Mesangial cell (primary cell): Measurements from ENCODE around the gene NACA. TPM values are rescaled to one million over a fixed set of nuclear protein-coding genes. Genes with fewer than 3 reads are reported as not detected.

Experiments
- total RNA-seq: library from RNA; depleted of rRNA; stranded (reverse); fragments of >200 nt; gene quantifications from 2 replicates; pipeline ENCODE4 v1.2.3, GENCODE V29; 2015

Gene NACA
- 842 and 845 TPM in 2 replicates for total RNA-seq

DNA sequence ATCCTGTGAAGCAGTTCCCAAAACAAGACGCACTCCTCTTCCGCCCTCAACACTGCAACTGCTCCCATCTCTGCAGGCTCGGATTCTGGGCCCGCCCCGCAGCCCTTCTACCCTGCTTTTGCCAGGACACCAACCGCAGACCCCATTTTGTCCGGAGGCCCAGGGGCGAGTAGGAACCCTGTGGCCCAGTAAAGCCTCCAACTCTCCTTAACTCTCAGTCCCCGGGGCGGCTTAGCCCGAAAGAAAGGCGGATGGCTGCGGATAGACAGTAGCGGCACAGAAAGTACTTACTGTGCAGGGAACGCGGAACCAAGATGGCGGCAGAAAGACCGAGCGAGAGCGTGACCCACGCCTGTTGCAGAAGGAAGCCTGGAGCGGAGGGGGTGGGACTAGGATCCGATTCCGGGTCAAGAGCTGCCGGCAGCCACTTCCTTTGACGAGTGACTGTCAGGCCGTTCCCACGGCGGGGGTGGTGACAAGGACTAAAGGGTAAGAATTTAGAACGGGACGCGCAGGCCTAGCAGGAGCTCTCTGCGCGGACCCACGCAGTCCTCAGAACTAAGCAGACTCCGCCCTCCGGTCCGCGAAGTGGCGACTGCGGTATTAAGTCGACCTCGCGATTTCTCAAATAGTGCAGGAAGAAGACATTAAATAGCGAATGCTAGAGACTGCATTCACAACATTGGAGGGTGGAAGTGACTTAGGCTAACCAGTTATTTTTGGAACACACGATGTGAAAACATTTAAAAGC, at the start of gene NACA:
TSS of gene NACA (minus strand) at position 328 of the 751 bp plus-strand sequence. CDS start 778 bp downstream, outside the sequence.

DNA sequence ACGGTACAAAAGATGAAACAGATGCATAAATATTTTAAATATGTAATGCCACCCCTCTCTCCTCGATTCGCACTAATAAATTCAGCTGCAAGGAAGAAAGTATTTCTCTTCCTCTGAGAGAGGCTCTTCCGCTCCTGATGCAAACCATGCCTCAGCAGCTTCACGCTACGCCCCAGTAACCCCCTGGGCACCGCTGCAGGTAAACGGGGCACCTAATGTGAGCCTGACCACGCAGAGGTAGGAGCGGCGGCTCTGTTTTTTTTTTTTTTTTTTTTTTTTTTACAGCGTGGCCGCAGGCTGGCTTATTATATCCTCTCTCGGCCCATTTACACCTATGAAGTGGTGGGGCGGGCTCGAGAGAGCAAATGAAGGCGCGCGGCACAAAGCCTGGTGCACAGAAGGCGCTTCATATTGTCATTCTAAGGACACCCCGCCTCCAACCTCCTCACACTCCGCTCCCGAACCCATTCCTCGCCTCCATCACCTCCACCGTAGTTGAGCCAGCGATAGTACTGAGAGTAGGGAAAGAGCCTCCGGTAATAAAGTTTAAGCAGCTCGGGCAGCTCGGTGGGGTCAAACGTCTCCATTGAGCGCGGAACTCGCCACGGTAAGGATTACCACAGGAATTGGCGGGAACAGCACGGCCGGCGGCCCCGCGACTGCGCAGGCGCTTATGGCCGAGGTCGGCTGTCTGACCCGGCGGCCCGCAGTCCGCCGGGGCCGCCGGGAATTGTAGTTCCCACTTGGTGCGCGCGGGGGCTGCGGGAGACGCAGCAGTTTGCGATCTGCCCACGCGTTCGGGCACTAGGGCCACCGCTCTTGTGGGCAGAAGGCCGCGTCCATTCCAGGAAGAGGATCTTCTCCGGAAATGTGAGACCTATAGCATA, 26.9 kb upstream of the NACA start, which contains the start of gene PRIM1:
TSS of gene PRIM1 (minus strand) at position 612 of the 887 bp plus-strand sequence. CDS start at position 587, 25 bp downstream.

DNA sequence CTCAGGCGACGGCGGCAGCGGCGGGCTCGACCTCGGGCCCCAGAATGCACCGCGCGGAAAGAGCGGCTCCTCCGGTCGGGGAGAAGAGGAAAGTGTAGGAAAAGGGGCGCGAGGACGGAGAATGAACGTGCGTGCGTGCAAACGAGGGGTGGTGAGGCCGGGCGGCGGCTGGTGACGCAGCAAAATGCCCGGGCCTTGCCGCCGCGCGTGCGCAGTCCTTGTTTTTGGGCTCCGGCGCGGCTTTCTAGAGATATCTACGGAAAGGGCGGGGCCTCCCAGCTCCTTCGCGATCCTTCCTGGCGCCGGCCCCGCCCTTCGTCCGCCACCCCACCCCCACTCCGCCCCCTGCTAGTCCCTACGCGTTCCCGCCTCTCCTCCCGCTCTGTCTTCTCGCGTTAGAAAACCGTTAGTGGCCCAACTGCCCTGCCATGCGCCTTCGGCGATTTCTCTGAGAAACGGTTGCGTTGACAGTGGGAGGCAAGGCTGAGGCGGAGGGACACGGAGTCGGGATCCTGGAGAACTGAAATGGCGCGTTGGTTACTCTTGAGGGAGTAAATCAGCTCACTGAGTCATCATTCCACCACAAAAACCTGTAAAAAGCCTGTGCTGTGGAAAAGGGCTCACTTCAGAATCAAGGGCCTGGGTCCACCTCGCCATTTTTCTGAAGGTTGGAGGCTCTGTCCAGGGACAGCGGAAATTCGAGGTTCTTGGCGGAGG, 36.8 kb downstream of the NACA start, which contains the start of gene PTGES3:
TSS of gene PTGES3 (minus strand) at position 156 of the 717 bp plus-strand sequence. CDS start 285 bp downstream, outside the sequence.

Other genes with a start within 250 kb of the NACA start
- 1.1 and 2.2 TPM in 2 replicates for gene GLS2, start 237.1 kb downstream of the NACA start, total RNA-seq
- gene RBMS2, start 203.5 kb downstream of the NACA start, total RNA-seq, result 29.7 and 39.7 TPM in 2 replicates
- gene BAZ2A, start 95.0 kb downstream of the NACA start, total RNA-seq, result 55.1 and 79.5 TPM in 2 replicates
- gene ATP5F1B, start 79.3 kb downstream of the NACA start, total RNA-seq, result 366 and 495 TPM in 2 replicates
- 48.4 and 121 TPM in 2 replicates for gene PTGES3, start 37.0 kb downstream of the NACA start, total RNA-seq
- gene PRIM1, start 27.0 kb upstream of the NACA start, total RNA-seq, result 4.1 and 17.3 TPM in 2 replicates
- 0.49 and 0.51 TPM in 2 replicates for gene HSD17B6, start 38.0 kb upstream of the NACA start, total RNA-seq
- not detected in 2 replicates for gene SDR9C7, start 209.1 kb upstream of the NACA start, total RNA-seq
- gene RDH16, start 232.3 kb upstream of the NACA start, total RNA-seq, result under 0.01 TPM in 1 of 2 replicates, not detected in the other